NCI-H748 (cell line): ENCODE data around the gene PRKCI.
"Not testable (repeated sequence)": the region's sequence is repeated elsewhere in the genome, so short reads cannot be mapped to it uniquely, and the experiment has no call there.

Experiments used
- DNase-seq: peaks from one replicate; lab custom pipeline; 2025; ENCODE audit not compliant: unreplicated experiment; lab: John Stamatoyannopoulos, UW

Gene PRKCI

DNA sequence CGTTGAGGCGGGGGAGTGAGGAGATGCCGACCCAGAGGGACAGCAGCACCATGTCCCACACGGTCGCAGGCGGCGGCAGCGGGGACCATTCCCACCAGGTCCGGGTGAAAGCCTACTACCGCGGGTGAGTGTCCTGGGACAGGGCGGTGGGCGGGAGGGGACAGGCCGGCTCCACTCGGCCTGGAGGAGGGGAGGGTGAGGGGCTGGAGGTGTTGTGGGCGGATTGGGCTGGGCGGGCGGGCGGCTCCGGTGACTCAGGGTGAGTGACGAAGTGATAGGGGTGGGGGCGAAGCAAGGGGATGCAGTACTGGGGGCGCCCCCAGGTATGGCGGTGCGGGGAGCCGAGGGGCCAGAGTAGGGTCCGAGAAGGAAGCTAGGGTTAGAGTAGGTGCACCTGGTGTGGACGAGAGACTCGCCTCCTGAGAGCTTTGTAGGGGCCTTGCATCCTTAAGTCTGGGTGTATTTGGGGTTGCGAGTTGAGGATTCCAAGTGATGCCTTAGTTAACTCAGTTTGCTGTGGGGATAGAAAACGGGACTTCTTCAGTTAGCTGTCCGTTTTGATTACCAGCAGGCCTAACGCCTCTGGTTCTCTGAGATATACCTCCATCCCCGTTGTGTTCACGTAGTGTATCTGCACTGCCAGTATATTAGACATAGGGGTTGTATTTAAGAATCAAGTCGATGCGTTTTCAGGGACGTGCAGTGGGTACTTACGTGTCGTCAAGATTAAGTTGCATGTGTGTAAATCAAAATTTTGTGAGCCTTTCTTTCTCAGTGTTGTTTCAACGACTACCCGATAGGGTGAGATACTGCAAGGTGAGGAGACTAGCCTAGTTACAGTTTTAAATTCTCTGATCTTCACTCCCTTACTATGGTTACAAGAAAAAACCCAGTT lies 670 bp downstream of the PRKCI start:
- DNase-seq = peak; percentile 29

DNA sequence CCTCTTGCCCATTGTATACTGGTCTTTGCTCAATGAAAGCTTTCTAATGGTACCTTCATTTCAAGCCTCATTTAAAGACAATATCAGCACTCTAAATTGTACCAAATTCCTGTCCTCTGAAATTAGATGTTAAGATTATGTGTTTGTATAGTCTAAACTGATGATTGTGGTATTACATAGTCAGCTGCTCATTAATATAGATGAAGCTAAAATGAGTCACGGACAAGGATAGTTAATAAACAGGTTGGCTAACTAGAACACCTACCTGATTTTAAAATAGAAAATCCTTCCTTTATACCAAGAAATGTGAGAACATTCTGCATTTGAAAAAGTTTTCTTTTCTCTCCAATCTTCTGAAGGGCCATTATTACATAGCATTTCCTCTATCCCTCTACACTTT lies 2.9 kb downstream of the PRKCI start:
- no peak for DNase-seq

DNA sequence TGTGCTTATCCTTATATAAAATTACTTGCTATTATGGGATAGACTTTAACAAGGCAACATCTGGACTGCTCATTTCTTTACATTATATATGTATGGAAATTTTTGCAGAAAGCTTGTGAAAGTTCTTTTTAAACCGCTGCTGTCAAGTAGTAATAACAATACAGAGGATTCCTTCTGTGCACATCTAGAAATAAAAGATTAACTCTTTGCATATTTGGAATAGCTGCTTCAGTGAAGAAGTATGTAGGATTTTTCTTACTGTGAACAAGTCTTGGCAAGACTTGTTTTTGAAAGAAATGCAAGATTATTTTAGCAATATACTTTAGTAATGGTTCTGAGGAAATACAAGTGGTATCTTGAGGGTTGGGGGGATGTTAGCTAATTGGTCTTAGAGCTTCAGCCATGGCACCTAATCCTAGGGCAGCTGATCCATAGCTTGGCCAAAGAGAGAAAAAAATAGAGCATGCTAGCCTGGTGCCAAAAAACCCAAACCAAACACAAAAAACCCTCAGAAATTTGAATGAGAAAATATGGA lies 4.3 kb downstream of the PRKCI start:
- DNase-seq = no peak

DNA sequence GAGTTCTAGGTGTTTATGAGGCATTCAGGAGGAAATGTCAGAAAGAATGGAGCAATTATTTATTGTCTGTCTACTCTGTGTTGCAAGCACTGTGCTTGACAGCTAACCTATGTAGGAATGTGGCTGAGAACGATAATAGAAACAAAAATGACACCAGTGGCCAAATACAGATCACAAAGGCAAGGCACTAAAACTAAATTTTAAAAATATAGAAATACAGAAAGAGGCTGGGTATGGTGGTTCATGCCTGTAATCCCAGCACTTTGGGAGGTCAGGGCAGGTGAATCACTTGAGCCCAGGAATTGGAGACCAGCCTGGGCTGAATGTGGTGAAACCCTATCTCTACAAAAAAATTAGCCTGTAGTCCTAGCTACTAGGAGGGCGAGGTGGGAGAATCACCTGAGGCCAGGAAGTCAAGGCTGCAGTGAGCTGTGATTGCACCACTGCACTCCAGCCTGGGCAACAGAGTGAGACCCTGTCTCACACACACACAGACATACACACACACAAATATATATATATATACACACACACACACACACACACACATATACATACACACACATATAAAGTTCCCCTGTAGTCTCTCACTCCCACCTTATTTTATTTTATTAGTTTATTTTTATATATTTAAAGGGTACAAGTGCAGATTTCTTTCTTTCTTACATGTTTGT lies 6.0 kb downstream of the PRKCI start:
- DNase-seq = no peak

DNA sequence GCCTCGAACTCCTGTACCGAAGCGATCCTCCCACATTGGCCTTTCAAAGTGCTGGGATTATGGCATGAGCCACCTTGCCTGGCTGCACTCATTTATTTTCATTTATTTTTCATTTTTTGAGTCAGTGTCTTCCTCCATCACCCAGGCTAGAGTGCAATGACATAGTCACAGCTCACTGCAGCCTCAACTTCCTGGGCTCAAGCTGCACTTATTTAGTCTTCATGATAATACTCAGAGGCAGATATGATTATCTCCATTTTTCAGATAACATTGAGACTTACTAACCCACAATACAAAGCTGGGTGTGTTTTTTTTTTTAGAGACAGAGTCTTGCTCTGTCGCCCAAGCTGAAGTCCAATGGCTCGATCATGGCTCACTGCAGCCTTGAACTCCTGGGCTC lies 10.0 kb downstream of the PRKCI start:
- DNase-seq = no peak

DNA sequence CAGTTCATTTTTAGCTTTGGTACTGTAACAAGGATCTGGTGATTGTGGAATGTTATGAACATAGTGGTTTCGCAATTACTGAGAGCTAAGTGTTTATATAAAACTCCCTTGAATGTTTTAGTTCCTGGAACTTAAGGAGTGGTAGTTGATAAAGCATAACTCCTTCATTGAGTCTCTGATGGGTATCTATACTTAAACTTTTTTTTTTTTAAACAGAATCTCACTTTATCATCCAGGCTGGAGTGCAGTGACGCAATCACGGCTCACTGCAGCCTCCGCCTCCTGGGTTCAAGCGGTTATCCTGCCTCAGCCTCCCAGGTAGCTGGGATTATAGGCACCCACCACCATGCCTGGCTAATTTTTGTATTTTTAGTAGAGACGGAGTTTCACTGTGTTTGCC lies 11.3 kb downstream of the PRKCI start:
- DNase-seq = no peak

DNA sequence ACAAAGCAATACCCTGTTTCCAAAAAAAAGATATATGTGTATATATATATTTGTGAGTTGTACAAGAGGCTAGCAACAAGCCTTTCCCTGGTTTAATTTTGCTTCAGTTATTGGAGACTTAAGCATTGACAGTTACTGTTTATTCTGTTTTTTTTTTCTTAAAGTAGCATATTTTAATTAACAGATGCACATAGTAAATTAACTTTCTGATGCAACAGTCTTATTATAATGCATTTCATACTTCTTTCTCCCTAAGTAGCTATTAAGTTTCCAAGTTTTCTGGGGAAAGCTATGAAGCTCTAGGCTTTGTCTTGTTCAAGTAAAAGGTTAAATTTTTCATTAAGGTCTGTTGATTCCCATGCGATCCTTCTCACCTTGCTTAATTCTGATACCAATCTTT lies 17.9 kb downstream of the PRKCI start:
- DNase-seq = no peak

DNA sequence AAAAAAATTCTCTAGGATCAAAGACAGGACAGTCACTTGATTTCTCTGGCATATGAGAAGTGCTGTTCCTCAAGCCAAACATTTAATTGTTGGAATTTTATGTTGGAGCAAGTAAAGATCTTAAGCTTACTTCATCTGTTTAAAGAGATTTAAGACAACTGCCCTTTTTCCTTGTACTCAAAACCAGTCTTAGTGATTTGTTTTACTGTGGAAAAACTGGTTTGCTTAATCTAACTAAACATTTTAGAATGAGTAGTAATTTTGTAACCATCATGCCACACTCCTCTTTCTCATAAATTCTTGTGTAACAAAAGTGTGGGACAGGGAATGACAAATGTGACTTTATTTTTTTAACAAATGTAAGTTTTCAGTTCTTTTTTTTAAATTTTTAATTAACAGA lies 18.4 kb downstream of the PRKCI start:
- no peak for DNase-seq

DNA sequence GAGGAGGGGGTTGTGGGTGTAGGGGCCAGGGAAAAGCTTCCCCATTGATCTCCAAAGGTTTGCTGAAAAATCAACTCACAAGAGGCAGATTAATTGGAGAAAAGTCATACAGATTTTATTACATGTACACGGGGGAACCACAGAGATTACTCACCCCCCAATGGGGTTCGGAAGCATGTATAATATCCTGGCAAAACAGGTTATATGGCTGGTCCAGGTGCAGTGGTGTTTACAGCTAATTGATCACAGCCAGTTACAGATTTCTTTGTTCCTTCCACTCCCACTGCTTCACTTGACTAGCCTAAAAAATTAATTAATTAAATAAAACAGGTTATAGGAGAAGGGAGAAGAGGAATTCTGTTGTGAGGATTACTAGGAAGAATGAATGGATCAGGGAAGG lies 22.4 kb downstream of the PRKCI start:
- DNase-seq = peak; percentile 72

DNA sequence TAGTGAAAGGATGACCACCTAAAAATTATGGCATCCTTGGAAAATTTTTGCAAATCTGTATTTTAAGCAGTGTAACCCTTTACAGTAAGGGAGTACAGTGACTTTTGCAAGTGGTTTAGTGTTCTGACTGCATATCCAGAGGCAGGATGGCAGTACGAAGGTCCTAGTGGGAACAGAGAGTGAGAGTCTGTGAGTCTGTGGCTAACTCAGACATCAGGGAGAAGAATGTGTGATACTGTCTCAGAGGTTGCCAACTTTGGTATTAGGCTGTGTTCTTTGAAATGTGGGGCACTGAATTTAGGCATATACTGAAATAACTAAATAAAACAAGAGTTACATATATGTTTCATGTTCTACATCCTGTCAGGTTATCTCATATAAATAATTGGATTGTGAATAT lies 25.7 kb downstream of the PRKCI start:
- DNase-seq = no peak

DNA sequence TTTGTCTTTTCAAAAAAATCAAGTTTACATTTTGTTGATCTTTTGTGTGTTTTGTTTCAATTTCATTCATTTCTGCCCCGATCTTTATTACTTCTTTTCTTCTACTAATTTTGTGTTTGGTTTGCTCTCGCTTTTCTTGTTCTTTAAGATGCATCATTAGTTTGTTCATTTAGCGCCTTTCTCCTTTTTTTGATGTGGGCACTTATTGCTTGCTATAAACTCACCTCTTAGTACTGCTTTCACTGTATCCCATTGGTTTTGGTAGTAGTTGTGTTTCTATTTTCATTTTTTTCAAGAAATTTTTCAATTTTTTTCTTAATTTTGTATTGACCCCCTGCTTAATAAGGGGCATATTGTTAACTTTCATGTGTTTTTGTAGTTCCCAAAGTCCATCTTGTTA lies 34.4 kb downstream of the PRKCI start:
- DNase-seq = no peak

DNA sequence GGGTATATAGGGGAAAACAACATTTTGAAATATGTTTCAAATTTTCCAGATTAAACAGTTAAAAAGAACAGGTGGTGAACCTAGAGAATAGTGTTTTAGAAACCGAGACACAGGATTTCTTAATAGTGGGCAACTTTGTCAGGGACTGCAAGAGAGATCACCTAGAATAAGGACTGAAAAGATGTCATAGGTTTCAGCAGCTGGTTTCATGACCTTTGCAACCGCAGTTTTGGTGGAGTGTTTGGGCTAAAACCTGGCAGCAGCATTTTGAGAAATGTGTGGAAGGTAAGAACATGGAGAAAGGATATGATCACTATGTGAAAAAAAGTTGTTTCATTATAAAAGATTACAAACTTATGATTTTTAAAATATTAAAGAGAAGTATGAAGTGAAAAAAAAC lies 34.9 kb downstream of the PRKCI start:
- no peak for DNase-seq

DNA sequence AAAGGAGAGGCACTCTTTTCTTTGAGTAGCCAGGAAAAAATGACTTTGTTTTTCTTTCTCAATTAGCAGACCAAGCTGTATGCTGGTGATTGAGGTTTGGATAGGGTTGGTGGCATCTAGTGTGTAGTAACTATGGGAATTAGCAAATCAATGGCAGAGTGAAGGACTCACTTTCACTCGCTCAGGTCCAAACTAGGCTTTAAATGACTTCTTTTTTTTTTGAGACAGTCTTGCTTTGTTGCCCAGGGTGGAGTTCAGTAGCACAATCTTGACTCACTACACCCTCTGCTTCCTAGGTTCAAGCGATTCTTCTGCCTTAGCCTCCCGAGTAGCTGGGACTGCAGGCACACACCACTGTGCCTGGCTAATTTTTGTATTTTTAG lies 35.9 kb downstream of the PRKCI start:
- DNase-seq = no peak

DNA sequence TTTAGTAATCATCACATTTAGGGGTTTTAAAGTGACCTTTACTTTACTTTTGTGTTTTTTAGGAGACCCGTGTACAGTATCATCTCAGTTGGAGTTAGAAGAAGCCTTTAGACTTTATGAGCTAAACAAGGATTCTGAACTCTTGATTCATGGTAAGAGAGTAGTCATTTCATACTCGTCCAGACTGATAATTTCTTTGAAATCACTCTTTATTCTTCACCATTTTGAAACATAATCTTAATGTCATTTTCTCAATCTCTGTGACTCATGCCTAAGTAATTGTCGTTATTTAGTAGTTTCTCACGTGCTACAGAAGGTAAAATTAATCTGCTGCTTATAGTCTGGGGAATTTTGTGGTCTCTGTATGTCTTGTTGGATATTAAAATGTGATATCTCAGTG lies 37.7 kb downstream of the PRKCI start:
- no peak for DNase-seq

DNA sequence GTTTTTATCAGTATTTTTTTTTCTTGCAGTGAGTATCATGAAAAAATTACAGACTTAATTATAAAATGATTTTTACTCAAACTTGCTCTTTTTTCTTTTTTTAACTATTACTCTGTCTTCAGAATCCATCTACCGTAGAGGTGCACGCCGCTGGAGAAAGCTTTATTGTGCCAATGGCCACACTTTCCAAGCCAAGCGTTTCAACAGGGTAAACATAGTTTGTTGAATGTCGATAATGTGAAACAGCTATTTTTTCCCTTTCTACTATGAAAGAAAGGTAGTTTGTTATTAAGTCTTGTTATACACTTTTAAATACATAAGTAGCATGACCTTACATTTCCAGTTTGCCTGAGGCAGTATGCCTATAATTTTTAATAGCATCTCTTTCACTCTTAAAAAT lies 45.6 kb downstream of the PRKCI start:
- no peak for DNase-seq

DNA sequence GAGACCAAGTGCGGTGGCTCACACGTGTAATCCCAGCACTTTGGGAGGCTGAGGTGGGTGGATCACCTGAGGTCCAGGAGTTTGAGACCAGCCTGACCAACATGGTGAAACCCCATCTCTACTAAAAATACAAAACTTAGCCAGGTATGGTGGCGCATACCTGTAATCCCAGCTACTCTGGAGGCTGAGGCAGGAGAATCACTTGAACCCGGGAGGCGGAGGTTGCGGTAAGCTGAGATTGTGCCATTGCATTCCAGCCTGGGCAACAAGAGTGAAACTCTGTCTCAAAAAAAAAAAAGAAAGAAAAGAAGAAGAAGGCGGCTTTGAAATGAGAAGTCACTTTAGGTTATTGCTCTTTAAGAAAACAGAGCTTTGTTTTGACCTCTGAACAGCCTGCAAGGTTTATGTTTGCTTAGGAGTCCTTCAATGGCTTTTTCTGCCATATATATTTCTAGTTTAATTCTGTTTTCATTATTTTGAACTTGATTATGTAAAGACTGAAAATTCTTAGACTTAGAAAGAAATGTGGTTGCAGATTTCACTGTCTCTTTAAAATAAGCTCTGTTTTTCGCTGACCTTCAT lies 47.5 kb downstream of the PRKCI start:
- DNase-seq = not testable (repeated sequence)

DNA sequence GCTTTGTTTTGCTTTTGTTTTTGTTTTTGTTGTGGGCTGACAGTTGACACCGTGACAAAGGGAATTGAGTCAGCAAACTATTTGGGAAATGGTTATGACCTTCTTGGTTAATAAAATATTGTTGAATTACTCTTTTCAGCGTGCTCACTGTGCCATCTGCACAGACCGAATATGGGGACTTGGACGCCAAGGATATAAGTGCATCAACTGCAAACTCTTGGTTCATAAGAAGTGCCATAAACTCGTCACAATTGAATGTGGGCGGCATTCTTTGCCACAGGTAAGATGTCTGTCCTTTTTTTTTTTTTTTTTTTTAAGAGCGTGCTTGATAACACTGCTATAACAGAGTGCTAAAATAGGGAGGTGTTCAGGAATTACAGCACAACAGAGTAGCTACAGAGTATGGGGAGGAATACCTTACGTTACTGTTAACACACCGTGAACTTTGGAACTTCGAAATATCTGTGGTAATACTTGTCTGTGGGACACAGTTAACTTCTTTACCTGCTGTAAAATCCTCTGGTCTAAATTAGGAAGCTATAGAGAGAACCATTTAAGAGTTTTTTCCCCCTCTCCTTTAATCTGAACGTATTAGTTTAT lies 48.2 kb downstream of the PRKCI start:
- no peak for DNase-seq

DNA sequence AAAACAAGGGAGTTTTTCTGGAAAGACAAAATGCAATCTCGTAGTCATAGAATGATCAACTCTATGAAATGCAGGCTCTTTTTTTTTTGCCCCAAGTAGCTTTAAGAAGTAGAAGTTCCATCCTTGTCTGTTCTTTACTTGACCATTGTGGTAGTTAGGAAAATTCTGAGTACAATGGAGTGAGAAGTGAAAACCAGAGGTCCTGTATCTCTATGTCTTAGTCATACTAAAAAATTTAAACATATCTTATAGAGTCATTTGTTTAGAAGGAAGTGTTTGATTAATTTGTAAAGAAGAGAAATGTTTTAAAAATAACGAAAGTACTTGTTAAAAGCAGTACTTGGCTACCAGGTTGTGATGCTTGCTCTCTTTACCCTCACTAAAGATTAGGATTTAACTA lies 52.4 kb downstream of the PRKCI start:
- no peak for DNase-seq

DNA sequence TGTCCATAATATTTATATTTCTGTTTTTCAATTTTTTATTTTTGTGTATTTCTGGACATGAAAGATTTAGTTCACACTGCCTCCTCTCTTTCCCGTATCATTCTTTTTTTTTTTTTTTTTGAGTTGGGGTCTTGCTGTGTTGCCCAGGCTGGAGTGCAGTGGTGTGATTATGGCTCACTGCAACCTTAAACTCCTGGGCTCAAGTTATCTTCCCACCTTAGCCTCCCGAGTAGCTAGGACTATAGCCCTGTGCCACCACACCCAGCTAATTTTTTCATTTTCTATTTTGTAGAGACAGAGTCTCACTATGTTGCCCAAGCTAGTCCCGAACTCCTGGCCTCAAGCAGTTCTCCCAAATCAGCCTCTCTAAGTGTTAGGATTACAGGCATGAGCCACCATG lies 53.6 kb downstream of the PRKCI start:
- no peak for DNase-seq

DNA sequence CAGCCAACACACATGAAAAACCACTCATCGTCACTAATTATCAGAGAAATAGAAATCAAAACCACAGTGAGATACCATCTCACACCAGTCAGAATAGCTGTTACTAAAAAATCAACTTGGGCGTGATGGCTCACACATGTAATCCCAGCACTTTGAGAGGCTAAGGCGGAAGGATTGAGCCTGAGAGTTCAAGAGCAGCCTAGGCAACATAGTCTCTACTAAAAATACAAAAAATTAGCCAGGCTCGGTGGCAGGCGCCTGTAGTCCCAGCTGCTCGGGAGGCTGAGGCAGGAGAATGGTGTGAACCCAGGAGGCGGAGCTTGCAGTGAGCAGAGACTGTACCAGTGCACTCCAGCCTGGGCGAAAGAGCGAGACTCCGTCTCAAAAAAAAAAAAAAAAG lies 55.1 kb downstream of the PRKCI start:
- DNase-seq = not testable (repeated sequence)

DNA sequence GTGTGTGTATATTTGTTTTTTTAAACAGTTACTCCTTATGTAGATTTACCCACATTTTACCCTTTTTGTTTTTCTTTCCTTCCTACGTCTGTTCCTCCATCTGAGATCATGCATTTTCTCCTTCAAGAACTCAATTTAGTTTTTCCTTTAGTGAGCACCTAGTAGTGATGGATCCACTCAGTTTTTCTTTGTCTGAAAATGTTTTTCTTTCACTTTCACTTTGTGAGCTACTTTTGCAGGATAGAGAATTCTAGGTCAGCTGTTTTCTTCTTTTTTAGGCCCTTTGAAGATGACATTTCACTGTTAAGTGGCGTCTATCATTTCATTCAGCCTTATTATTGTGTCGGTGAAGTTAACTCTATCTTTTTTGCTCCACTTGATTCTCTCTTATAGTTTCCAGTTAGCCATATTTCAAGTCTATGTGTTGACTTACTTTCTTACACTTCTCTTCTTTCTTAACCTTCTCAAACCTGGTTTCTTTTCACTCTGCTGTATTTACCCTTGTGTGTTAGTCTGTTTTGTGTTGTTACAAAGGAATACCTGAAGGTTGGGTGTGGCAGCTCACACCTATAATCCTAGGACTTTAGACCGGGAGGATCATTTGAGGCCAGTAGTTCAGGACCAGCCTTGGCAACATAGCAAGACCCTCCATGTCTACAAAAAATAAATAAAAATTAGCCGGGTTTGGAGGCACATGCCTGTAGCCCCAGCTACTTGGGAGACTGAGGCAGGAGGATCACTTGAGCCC lies 55.8 kb downstream of the PRKCI start:
- no peak for DNase-seq
